Osteoblast (primary cell): ENCODE results near the gene CNIH2. TPM values are rescaled to one million over a fixed set of nuclear protein-coding genes. Genes with fewer than 3 reads are reported as not detected.

ENCODE experiments used
- DNase-seq: peaks from one replicate; pipeline ENCODE4 v3.0.0; 2011; ENCODE audit warnings: low spot score, mixed read lengths; ENCODE audit not compliant: insufficient read length; ENCODE audit errors: missing footprints
- H2AFZ ChIP-seq: 2 replicates; pipeline ENCODE4 v1.6.0; 2011; ENCODE audit warnings: mild to moderate bottlenecking, low read length
- H3K27ac ChIP-seq: 2 replicates; pipeline ENCODE4 v1.5.1; 2011; ENCODE audit warnings: mild to moderate bottlenecking, low read depth, low read length, moderate library complexity
- H3K27me3 ChIP-seq: 2 replicates; pipeline ENCODE4 v1.6.0; 2012; ENCODE audit warnings: mild to moderate bottlenecking, control low read depth, inconsistent platforms, low read length, moderate library complexity; ENCODE audit not compliant: insufficient read depth
- H3K36me3 ChIP-seq: 2 replicates; pipeline ENCODE4 v1.5.1; 2011; ENCODE audit warnings: mild to moderate bottlenecking, low read length, control low read depth, moderate library complexity; ENCODE audit not compliant: insufficient read depth
- H3K4me1 ChIP-seq: 2 replicates; pipeline ENCODE4 v1.5.1; 2011; ENCODE audit warnings: mild to moderate bottlenecking, low read length, control low read depth, moderate library complexity; ENCODE audit not compliant: insufficient read depth
- H3K4me2 ChIP-seq: 2 replicates; pipeline ENCODE4 v1.6.0; 2011; ENCODE audit warnings: mild to moderate bottlenecking, low read length; ENCODE audit not compliant: insufficient read depth
- H3K4me3 ChIP-seq: fragments of 200-600 bp; sonication (generic); 3 replicates; pipeline ENCODE4 v1.5.1; 2012; ENCODE audit warnings: mild to moderate bottlenecking, low read length, inconsistent platforms; ENCODE audit not compliant: insufficient read depth
- H3K79me2 ChIP-seq: 2 replicates; pipeline ENCODE4 v1.6.0; 2012; ENCODE audit warnings: mild to moderate bottlenecking, low read length, control low read depth, inconsistent platforms; ENCODE audit not compliant: insufficient read depth
- H3K9me3 ChIP-seq: 2 replicates; pipeline ENCODE4 v1.5.1; 2011; ENCODE audit warnings: low read depth, low read length, control low read depth
- H4K20me1 ChIP-seq: 2 replicates; pipeline ENCODE4 v1.6.0; 2012; ENCODE audit warnings: mild to moderate bottlenecking, low read length, control low read depth; ENCODE audit not compliant: insufficient read depth
- total RNA-seq: library from RNA; depleted of rRNA; stranded (reverse); fragments of >200 nt; gene quantifications from 2 replicates; pipeline ENCODE4 v1.2.3, GENCODE V29; 2012
- TF ChIP-seq, protein P1 (sequence below): IDR thresholded peaks from 2 replicates; pipeline ENCODE4 v1.5.1; 2011; ENCODE audit warnings: mild to moderate bottlenecking, low read depth, low read length, moderate library complexity; ENCODE audit errors: extremely low read depth

The CNIH2 gene
- total RNA-seq, 1 donor: not detected

DNA sequence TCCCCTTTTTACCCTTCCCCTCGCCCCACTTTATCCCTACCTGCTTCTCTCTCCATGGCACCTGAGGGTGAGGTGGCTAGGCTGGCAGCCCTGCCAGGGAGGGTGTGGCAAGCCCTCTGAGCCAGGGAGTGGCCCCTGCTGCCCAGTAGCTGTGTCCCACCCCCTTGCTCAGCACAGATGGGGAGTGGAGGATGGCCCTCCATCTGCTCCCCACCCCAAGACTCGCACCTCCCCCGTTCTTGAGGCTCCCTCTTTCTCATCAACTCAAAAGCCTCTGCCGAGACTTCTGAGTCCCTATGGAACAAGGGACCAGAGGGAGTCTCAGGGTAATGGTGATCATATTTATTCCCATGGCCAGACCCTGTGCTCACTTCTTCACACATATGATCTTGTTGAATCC lies 15.4 kb downstream of the CNIH2 start:
- TF ChIP-seq, protein P1, sequence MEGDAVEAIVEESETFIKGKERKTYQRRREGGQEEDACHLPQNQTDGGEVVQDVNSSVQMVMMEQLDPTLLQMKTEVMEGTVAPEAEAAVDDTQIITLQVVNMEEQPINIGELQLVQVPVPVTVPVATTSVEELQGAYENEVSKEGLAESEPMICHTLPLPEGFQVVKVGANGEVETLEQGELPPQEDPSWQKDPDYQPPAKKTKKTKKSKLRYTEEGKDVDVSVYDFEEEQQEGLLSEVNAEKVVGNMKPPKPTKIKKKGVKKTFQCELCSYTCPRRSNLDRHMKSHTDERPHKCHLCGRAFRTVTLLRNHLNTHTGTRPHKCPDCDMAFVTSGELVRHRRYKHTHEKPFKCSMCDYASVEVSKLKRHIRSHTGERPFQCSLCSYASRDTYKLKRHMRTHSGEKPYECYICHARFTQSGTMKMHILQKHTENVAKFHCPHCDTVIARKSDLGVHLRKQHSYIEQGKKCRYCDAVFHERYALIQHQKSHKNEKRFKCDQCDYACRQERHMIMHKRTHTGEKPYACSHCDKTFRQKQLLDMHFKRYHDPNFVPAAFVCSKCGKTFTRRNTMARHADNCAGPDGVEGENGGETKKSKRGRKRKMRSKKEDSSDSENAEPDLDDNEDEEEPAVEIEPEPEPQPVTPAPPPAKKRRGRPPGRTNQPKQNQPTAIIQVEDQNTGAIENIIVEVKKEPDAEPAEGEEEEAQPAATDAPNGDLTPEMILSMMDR: no peak
- Histone ChIP-seq H3K79me2 (peaks cover 5% of the 10 kb centered on the region), H3K4me2 (no peak overlapping the region), H3K4me1 (peaks cover 10% of the 10 kb centered on the region), H3K9me3 (no peaks in the 10 kb centered on the region), H4K20me1 (no peaks in the 10 kb centered on the region), H3K4me3 (no peak overlapping the region), H3K27me3 (peaks cover 43% of the 10 kb centered on the region), H3K36me3 (no peaks in the 10 kb centered on the region), H2AFZ (no peak overlapping the region), H3K27ac (no peak overlapping the region)
- DNase-seq: peak; percentile 74

DNA sequence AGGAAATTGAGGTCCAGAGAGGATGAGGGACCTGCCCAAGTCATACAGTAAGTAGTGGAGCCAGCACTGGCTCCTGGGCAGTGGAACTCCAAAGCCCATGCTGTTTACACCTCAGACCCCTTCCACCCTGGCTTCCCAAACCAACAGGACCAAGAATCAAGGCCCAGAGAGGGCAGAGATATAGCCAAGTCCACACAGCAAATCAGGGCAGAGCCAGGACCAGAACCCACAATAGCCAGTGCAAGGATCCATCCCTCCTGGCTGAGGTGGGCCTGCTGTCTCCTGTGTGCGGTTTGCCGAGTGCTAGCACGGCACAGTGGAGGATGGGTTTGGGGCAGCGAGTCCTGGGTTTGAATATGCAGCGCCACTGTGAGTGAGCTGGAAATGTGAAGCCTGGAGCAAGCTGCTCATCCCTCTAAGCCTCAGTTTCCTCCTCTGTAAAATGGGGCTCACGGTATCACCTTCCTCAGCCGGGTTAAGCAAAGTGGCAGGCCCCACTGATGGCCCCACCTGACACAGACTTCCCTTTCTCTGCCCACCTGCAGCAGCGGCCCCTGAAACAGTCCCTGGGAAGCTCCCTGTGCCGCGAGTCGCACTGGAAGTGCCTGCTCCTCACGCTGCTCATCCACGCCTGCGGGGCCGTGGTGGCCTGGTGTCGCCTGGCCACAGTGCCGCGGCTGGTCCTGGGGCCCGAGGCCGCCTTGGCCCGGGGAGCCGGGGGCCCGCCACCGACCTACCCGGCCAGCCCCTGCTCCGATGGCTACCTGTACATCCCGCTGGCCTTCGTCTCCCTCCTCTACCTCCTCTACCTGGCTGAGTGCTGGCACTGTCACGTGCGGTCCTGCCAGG lies 16.0 kb downstream of the CNIH2 start:
- H3K9me3 ChIP-seq: no peaks in the 10 kb centered on the region
- H4K20me1 ChIP-seq: no peaks in the 10 kb centered on the region
- no peak overlapping the region for H2AFZ ChIP-seq
- H3K4me1 ChIP-seq: peaks cover 10% of the 10 kb centered on the region
- no peak overlapping the region for H3K27ac ChIP-seq
- DNase-seq: peak; percentile 87
- no peak overlapping the region for H3K4me2 ChIP-seq
- no peaks in the 10 kb centered on the region for H3K36me3 ChIP-seq
- H3K27me3 ChIP-seq: peaks cover 43% of the 10 kb centered on the region
- TF ChIP-seq, protein P1: no peak
- no peak overlapping the region for H3K4me3 ChIP-seq
- no peaks in the 10 kb centered on the region for H3K79me2 ChIP-seq

DNA sequence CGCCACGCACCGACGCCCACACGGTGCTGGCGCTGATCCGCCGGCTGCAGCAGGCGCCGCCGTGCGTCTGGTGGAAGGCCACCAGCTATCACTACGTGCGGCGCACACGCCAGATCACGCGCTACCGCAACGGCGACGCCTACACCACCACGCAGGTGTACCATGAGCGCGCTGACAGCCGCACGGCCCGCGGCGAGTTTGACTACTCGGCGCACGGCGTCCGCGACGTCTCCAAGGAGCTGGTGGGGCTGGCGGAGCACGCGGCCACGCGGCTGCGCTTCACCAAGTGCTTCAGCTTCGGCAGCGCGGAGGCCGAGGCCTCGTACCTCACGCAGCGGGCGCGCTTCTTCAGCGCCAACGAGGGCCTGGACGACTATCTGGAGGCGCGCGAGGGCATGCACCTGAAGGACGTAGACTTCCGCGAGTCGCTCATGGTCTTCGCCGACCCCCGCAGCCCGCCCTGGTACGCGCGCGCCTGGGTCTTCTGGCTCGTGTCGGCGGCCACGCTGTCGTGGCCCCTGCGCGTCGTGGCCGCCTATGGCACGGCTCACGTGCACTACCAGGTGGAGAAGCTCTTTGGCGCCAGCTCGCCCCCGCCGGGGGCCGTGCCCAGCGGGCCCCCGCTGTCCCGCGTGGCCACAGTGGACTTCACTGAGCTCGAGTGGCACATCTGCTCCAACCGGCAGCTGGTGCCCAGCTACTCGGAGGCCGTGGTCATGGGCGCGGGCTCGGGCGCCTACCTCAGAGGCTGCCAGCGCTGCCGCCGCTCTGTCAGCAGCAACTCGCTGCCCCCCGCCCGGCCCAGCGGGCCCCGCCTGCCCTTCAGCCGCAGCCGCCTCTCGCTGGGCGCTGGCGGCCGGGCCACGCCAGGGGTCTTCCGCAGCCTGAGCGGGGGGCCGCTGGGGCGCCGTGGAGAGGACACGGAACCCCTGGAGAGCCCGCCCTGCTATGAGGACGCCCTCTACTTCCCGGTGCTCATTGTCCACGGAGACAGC lies 16.9 kb downstream of the CNIH2 start:
- Histone ChIP-seq H3K27ac (no peak overlapping the region), H3K79me2 (no peaks in the 10 kb centered on the region), H3K36me3 (no peaks in the 10 kb centered on the region), H3K9me3 (no peaks in the 10 kb centered on the region), H3K27me3 (peaks cover 43% of the 10 kb centered on the region), H3K4me3 (no peak overlapping the region), H3K4me2 (no peak overlapping the region), H2AFZ (no peak overlapping the region), H3K4me1 (peaks cover 3% of the 10 kb centered on the region), H4K20me1 (no peaks in the 10 kb centered on the region)
- TF ChIP-seq, protein P1: no peak
- peak; percentile 58 for DNase-seq
